SU-DHL-6 (cell line): ENCODE measurements around the gene BICD1.

ENCODE experiments used
- H2AFZ ChIP-seq: fragments of 200-600 bp; sonication (generic); 2 replicates; pipeline ENCODE4 v1.6.1; 2014; ENCODE audit warnings: low read depth, mild to moderate bottlenecking, moderate library complexity, mixed read lengths, antibody characterized with exemption, low read length; ENCODE audit not compliant: severe bottlenecking
- H3F3A ChIP-seq: fragments of 200-600 bp; shearing (Covaris generic); 2 replicates; pipeline ENCODE4 v1.6.0; 2016; ENCODE audit warnings: antibody characterized with exemption, mild to moderate bottlenecking; ENCODE audit not compliant: insufficient read depth
- H3K27ac ChIP-seq: fragments of 200-600 bp; sonication (generic); 2 replicates; pipeline ENCODE4 v1.5.1; 2016; ENCODE audit warnings: low read depth, mild to moderate bottlenecking, low read length, moderate library complexity, mixed read lengths
- H3K27me3 ChIP-seq: fragments of 200-600 bp; sonication (generic), shearing (Covaris generic); 2 replicates; pipeline ENCODE4 v1.6.0; 2014; ENCODE audit warnings: mild to moderate bottlenecking, low read length
- H3K36me3 ChIP-seq: fragments of 200-600 bp; sonication (generic); 2 replicates; pipeline ENCODE4 v1.6.1; 2014; ENCODE audit warnings: mild to moderate bottlenecking, low read length, mixed read lengths
- H3K4me2 ChIP-seq: fragments of 300-600, 200-600 bp; shearing (Covaris generic), sonication (generic); 2 replicates; pipeline ENCODE4 v1.6.0; 2014; ENCODE audit warnings: low read length, low read depth, mild to moderate bottlenecking; ENCODE audit not compliant: poor library complexity, severe bottlenecking
- H3K4me3 ChIP-seq: fragments of 200-600 bp; sonication (generic); 2 replicates; pipeline ENCODE4 v1.5.1; 2014; ENCODE audit warnings: antibody characterized with exemption, low read length, mild to moderate bottlenecking, mixed read lengths; ENCODE audit not compliant: insufficient read depth, poor library complexity, severe bottlenecking
- H3K79me2 ChIP-seq: fragments of 200-600 bp; sonication (generic); 2 replicates; pipeline ENCODE4 v1.6.1; 2014; ENCODE audit warnings: mild to moderate bottlenecking, low read length, moderate library complexity; ENCODE audit not compliant: insufficient read depth
- H3K9ac ChIP-seq: fragments of 200-600 bp; sonication (generic); 2 replicates; pipeline ENCODE4 v1.7.0; 2014; ENCODE audit warnings: mild to moderate bottlenecking, low read length
- H3K9me2 ChIP-seq: fragments of 200-600 bp; sonication (generic); replicated peaks from 2 replicates; pipeline ENCODE4 v1.6.1; 2014; ENCODE audit warnings: low read length; ENCODE audit not compliant: insufficient read depth
- H3K9me3 ChIP-seq: fragments of 200-600 bp; sonication (generic); 2 replicates; pipeline ENCODE4 v1.6.1; 2014; ENCODE audit warnings: low read length, mixed read lengths; ENCODE audit not compliant: insufficient read depth
- H4K20me1 ChIP-seq: fragments of 200-600 bp; sonication (generic); 2 replicates; pipeline ENCODE4 v1.6.1; 2014; ENCODE audit warnings: low read depth, mild to moderate bottlenecking, antibody characterized with exemption, low read length, moderate library complexity, mixed read lengths
- EZH2phosphoT487 ChIP-seq: fragments of 200-600 bp; sonication (generic), shearing (Covaris generic); conservative IDR thresholded peaks from 2 replicates; pipeline ENCODE4 v1.6.1; 2018; ENCODE audit warnings: mild to moderate bottlenecking, antibody characterized with exemption, low read length, moderate library complexity, mixed read lengths
- TF ChIP-seq, protein P1 (sequence below): fragments of 200-600 bp; sonication (generic); IDR thresholded peaks from one replicate; pipeline ENCODE4 v1.5.1; 2017; ENCODE audit warnings: antibody characterized with exemption, mild to moderate bottlenecking, low read length, moderate library complexity; ENCODE audit not compliant: insufficient read depth, poor library complexity, severe bottlenecking

Gene BICD1

DNA sequence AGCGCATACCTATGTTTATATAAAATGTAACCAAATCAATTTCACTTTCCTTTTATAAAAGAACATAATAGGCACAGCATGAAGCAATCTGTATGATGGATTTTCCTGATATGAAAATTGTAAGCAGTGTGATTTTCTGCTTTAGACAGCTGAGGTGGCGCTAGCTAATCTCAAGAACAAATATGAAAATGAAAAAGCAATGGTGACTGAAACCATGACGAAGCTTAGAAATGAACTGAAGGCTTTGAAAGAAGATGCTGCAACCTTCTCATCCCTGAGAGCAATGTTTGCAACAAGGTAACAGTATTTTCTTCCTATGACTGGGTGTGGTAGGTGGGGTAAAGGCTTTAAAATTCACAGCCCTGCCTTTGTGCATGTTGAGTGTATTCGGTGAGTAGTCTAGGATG lies 227.7 kb downstream of the BICD1 start:
- no peak overlapping the region for H2AFZ ChIP-seq
- H3K27ac ChIP-seq: no peak overlapping the region
- H3K4me3 ChIP-seq: no peak overlapping the region
- H3K9ac ChIP-seq: no peak overlapping the region
- no peaks in the 10 kb centered on the region for H3F3A ChIP-seq
- no peaks in the 10 kb centered on the region for H3K9me3 ChIP-seq
- no peak for TF ChIP-seq EZH2phosphoT487
- TF ChIP-seq, protein P1, sequence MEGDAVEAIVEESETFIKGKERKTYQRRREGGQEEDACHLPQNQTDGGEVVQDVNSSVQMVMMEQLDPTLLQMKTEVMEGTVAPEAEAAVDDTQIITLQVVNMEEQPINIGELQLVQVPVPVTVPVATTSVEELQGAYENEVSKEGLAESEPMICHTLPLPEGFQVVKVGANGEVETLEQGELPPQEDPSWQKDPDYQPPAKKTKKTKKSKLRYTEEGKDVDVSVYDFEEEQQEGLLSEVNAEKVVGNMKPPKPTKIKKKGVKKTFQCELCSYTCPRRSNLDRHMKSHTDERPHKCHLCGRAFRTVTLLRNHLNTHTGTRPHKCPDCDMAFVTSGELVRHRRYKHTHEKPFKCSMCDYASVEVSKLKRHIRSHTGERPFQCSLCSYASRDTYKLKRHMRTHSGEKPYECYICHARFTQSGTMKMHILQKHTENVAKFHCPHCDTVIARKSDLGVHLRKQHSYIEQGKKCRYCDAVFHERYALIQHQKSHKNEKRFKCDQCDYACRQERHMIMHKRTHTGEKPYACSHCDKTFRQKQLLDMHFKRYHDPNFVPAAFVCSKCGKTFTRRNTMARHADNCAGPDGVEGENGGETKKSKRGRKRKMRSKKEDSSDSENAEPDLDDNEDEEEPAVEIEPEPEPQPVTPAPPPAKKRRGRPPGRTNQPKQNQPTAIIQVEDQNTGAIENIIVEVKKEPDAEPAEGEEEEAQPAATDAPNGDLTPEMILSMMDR: no peak
- no peaks in the 10 kb centered on the region for H3K27me3 ChIP-seq
- no peaks in the 10 kb centered on the region for H4K20me1 ChIP-seq
- no peak overlapping the region for H3K4me2 ChIP-seq
- H3K79me2 ChIP-seq: no peaks in the 10 kb centered on the region
- H3K9me2 ChIP-seq: no peaks in the 10 kb centered on the region
- peaks cover 3% of the 10 kb centered on the region; the same call in 1 of the 2 replicates for H3K36me3 ChIP-seq

DNA sequence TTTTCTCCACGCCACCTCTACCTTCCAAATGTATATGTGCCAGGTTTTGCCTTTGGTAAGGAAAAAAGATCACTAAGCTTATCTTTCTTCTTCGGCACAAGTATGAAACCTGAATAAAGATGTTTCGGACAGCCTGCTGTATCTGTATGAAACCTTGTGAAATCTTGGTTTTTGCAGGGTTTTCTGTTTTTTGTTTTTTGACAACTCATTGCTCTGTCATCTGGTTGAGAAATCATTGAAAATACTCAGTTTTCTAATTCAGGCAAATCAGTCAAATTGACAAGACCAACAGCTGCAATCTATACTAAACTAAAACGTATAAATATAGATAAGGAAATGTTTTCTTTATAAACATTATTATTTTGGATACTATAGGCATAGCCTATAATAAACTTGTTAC lies 229.6 kb downstream of the BICD1 start:
- H3K4me3 ChIP-seq: no peak overlapping the region
- H3K79me2 ChIP-seq: no peaks in the 10 kb centered on the region
- TF ChIP-seq, protein P1: no peak
- TF ChIP-seq EZH2phosphoT487: no peak

DNA sequence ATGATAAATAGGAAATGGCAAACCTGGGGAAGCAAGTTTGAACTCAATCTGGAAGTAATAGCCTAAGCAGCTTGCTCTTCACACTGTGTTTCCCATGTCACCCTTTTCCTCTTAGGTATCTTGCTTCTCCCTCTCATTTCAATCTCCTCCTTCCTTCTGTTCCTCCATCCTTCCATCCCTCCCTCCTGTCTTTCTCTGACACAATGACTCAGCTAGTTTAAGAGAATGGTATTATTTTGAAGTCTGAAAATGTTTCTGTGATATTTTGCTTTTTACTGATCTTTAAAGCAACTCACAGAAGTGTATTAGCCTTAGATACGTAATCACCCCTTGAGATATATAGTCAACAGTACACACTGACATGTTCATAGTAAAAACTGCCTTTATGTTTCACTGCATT lies 236.8 kb downstream of the BICD1 start:
- Histone ChIP-seq H3K9me3 (no peaks in the 10 kb centered on the region), H3K9ac (no peak overlapping the region), H3K4me3 (no peak overlapping the region), H3K27ac (no peak overlapping the region), H3K36me3 (peaks cover 16% of the 10 kb centered on the region), H4K20me1 (no peaks in the 10 kb centered on the region), H3K9me2 (no peaks in the 10 kb centered on the region), H3F3A (no peaks in the 10 kb centered on the region; the same call in 1 of the 2 replicates), H2AFZ (no peak overlapping the region), H3K4me2 (no peak overlapping the region), H3K27me3 (no peaks in the 10 kb centered on the region), H3K79me2 (no peaks in the 10 kb centered on the region)
- TF ChIP-seq, protein P1: no peak
- no peak for TF ChIP-seq EZH2phosphoT487

More for the DNA sequence above, 229.6 kb downstream of the BICD1 start:
- no peak overlapping the region for H2AFZ ChIP-seq
- H3F3A ChIP-seq: no peaks in the 10 kb centered on the region
- H3K36me3 ChIP-seq: peaks cover 3% of the 10 kb centered on the region; the same call in 1 of the 2 replicates
- no peak overlapping the region for H3K9ac ChIP-seq
- no peak overlapping the region for H3K4me2 ChIP-seq
- no peaks in the 10 kb centered on the region for H3K9me2 ChIP-seq
- H4K20me1 ChIP-seq: no peaks in the 10 kb centered on the region
- H3K27ac ChIP-seq: no peak overlapping the region
- H3K9me3 ChIP-seq: no peaks in the 10 kb centered on the region
- H3K27me3 ChIP-seq: no peaks in the 10 kb centered on the region

DNA sequence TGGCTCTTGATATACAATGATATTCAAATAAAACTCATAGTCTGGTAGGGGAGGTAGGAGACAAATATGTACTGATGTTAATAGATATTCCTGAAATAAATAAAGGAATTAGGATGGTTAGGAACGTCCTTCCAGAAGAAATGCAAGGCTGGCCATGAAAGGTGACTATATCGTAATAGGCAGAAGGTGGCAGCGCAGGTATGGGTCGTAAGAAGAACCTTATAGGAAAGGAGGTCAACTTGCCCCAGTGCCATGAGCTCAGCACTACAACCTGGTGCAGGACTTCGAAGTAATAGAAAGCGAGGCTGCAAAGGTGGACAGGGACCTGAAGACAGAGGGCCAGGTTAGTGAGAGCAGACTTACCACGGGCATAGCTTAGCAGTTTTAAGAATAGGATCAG lies 237.4 kb downstream of the BICD1 start:
- Histone ChIP-seq H2AFZ (no peak overlapping the region), H3K4me2 (no peak overlapping the region), H3F3A (no peaks in the 10 kb centered on the region; the same call in 1 of the 2 replicates), H3K36me3 (peaks cover 13% of the 10 kb centered on the region), H4K20me1 (no peaks in the 10 kb centered on the region), H3K4me3 (no peak overlapping the region), H3K9me2 (no peaks in the 10 kb centered on the region), H3K27ac (no peak overlapping the region), H3K9ac (no peak overlapping the region), H3K9me3 (no peaks in the 10 kb centered on the region), H3K27me3 (no peaks in the 10 kb centered on the region), H3K79me2 (no peaks in the 10 kb centered on the region)
- TF ChIP-seq, protein P1: no peak
- no peak for TF ChIP-seq EZH2phosphoT487
